Tibial nerve (tissue), 4 donors: ENCODE results near the gene OR2L5. TPM values are rescaled to one million over a fixed set of nuclear protein-coding genes. Genes with fewer than 3 reads are reported as not detected.

Experiments used
- DNase-seq, 2 donors: peaks; one replicate each; pipeline ENCODE4 v3.0.0-alpha.2; 2019; ENCODE audit warnings: low spot score in 2 of 2
- H3K27ac ChIP-seq, 4 donors: fragments of 200-600 bp; sonication (generic) in 3 of 4; one replicate each; pipeline ENCODE4 v1.5.1; 2017 to 2019; ENCODE audit warnings: mild to moderate bottlenecking in 1 of 4
- H3K27me3 ChIP-seq, 2 donors: fragments of 200-600 bp; sonication (generic) in 1 of 2; one replicate each; pipeline versions ENCODE4 v1.5.1 to v1.6.0; 2017 to 2019
- H3K36me3 ChIP-seq, 3 donors: fragments of 200-600 bp; sonication (generic); one replicate each; pipeline ENCODE4 v1.5.1; 2018 to 2019
- H3K4me1 ChIP-seq, 4 donors: fragments of 200-600 bp; sonication (generic) in 3 of 4; one replicate each; pipeline ENCODE4 v1.5.1; 2017 to 2019
- H3K4me3 ChIP-seq, 4 donors: fragments of 200-600 bp; sonication (generic) in 3 of 4; one replicate each; pipeline ENCODE4 v1.5.1; 2017 to 2019; ENCODE audit warnings: mild to moderate bottlenecking in 1 of 4, moderate library complexity in 1 of 4
- H3K9me3 ChIP-seq, 4 donors: fragments of 200-600 bp; sonication (generic) in 3 of 4; one replicate each; pipeline ENCODE4 v1.5.1; 2017 to 2019
- EP300 ChIP-seq, 2 donors: sonication (generic); formaldehyde crosslinking; IDR thresholded peaks; one replicate each; pipeline ENCODE4 v1.6.1; 2017; ENCODE audit warnings: antibody characterized with exemption in 2 of 2, mild to moderate bottlenecking in 1 of 2
- POLR2A ChIP-seq, 2 donors: fragments of 450-650 bp; IDR thresholded peaks; one replicate each; pipeline ENCODE4 v1.6.1; 2017; ENCODE audit warnings: antibody characterized with exemption in 2 of 2, mild to moderate bottlenecking in 2 of 2, moderate library complexity in 2 of 2
- WGBS, 2 donors: methylation state at CpG; one replicate each; pipeline ENCODE4 v1.1.5; 2018; 5-methylcytosine and 5-hydroxymethylcytosine counted together
- small RNA-seq: library from RNA; depleted of rRNA; stranded (forward); fragments of <200 nt; gene quantifications from one replicate; pipeline ENCODE3, GENCODE V24; 2016
- total RNA-seq, 4 donors: library from RNA; depleted of rRNA; stranded (reverse); fragments of >200 nt; gene quantifications; one replicate each; pipeline ENCODE4 v1.1.0, GENCODE V29; 2016
- TF ChIP-seq, protein P1 (sequence below), 5 experiments: fragments of 200-600 bp in 3 of 5; fragments of 450-650 bp in 2 of 5; sonication (generic) in 3 of 5; IDR thresholded peaks; one replicate each; pipeline ENCODE4 v1.5.1; 2016 to 2019; ENCODE audit warnings: antibody characterized with exemption in 5 of 5, mild to moderate bottlenecking in 3 of 5, moderate library complexity in 2 of 5

Gene OR2L5
- total RNA-seq, 4 donors from 2014 or later: not detected

DNA sequence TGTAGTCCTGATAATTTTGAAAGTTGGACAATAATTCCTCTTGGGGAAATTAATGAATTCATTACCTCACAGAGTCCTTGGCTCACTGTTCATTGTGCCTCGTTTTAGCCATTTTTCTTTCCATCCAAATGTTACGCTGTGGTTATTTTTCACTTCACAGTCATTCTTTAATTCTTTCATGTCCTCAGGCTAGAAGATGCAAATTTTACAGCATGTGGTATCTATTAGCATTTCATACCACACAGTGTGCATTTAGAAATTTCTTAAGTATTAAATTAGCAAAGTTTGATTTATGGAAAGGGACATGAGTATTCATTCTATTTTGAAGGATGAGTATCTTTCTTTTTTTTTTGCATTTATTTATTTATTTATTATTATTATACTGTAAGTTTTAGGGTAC lies 51.6 kb downstream of the OR2L5 start:
- H3K4me1 ChIP-seq: no peaks in the 10 kb centered on the region
- H3K27me3 ChIP-seq: no peaks in the 10 kb centered on the region
- H3K36me3 ChIP-seq: no peaks in the 10 kb centered on the region
- TF ChIP-seq EP300 (IDR thresholded peaks at IDR 0.05): no peak
- TF ChIP-seq, protein P1, sequence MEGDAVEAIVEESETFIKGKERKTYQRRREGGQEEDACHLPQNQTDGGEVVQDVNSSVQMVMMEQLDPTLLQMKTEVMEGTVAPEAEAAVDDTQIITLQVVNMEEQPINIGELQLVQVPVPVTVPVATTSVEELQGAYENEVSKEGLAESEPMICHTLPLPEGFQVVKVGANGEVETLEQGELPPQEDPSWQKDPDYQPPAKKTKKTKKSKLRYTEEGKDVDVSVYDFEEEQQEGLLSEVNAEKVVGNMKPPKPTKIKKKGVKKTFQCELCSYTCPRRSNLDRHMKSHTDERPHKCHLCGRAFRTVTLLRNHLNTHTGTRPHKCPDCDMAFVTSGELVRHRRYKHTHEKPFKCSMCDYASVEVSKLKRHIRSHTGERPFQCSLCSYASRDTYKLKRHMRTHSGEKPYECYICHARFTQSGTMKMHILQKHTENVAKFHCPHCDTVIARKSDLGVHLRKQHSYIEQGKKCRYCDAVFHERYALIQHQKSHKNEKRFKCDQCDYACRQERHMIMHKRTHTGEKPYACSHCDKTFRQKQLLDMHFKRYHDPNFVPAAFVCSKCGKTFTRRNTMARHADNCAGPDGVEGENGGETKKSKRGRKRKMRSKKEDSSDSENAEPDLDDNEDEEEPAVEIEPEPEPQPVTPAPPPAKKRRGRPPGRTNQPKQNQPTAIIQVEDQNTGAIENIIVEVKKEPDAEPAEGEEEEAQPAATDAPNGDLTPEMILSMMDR (IDR thresholded peaks at IDR 0.05): no peak
- no peak for TF ChIP-seq POLR2A (IDR thresholded peaks at IDR 0.05)
- H3K9me3 ChIP-seq: no peaks in the 10 kb centered on the region
- DNase-seq: no peak
- no peak overlapping the region for H3K4me3 ChIP-seq
- H3K27ac ChIP-seq: no peak overlapping the region
- WGBS, 2 donors: 70 to 86% methylated on average over 2 of the region's 2 CpGs

GRCh38 chr1:248065604-248066003 lies 52.1 kb downstream of the OR2L5 start:
- no peaks in the 10 kb centered on the region for H3K9me3 ChIP-seq
- H3K4me3 ChIP-seq: no peak overlapping the region
- H3K27ac ChIP-seq: no peak overlapping the region
- no peaks in the 10 kb centered on the region for H3K36me3 ChIP-seq
- H3K4me1 ChIP-seq: no peaks in the 10 kb centered on the region
- no peak for DNase-seq
- TF ChIP-seq POLR2A (IDR thresholded peaks at IDR 0.05): no peak
- TF ChIP-seq, protein P1 (IDR thresholded peaks at IDR 0.05): no peak
- TF ChIP-seq EP300 (IDR thresholded peaks at IDR 0.05): no peak
- 99 to 100% methylated on average over 3 of the region's 3 CpGs for WGBS, 2 donors
- no peaks in the 10 kb centered on the region for H3K27me3 ChIP-seq

Small RNA genes within 50 kb of the gene (small RNA-seq; reads per million reads assigned to genes)
- not detected for gene RF00019

Other genes starting within 250 kb of the OR2L5 start
- gene OR14A16, start 189.5 kb upstream of the OR2L5 start, total RNA-seq: not detected
- gene OR11L1, start 171.8 kb upstream of the OR2L5 start, total RNA-seq: not detected
- gene TRIM58, start 156.5 kb upstream of the OR2L5 start, total RNA-seq: 10 to 100 TPM in 1 of 4 donors, 1 to 10 TPM in 3; 3.9 to 17.4 (median 6.9) TPM
- gene OR2W3, start 118.1 kb upstream of the OR2L5 start, total RNA-seq: 1 to 10 TPM; 1.5 to 6.9 (median 2.3) TPM
- gene OR2T8, start 93.4 kb upstream of the OR2L5 start, total RNA-seq: 1 to 10 TPM in 1 of 4 donors, not detected in 3; 1.0 TPM
- not detected for gene OR2AJ1, start 88.8 kb upstream of the OR2L5 start, total RNA-seq
- gene OR2L8, start 64.8 kb upstream of the OR2L5 start, total RNA-seq: 1 to 10 TPM in 1 of 4 donors, under 1 TPM in 1, not detected in 2; 0.63 to 2.2 TPM
- not detected for gene OR2AK2, start 48.4 kb upstream of the OR2L5 start, total RNA-seq
- gene OR2L2, start 16.4 kb downstream of the OR2L5 start, total RNA-seq: under 1 TPM in 1 of 4 donors, not detected in 3; 0.60 TPM
- gene OR2L3, start 33.2 kb downstream of the OR2L5 start, total RNA-seq: 1 to 10 TPM in 1 of 4 donors, not detected in 3; 1.1 TPM
- under 1 TPM in 1 of 4 donors, not detected in 3; 0.87 TPM for gene OR2L13, start 81.5 kb downstream of the OR2L5 start, total RNA-seq
- gene OR2M5, start 131.5 kb downstream of the OR2L5 start, total RNA-seq: not detected
- gene OR2M2, start 161.2 kb downstream of the OR2L5 start, total RNA-seq: not detected
- not detected for gene OR2M3, start 183.6 kb downstream of the OR2L5 start, total RNA-seq
- gene OR2M4, start 217.8 kb downstream of the OR2L5 start, total RNA-seq: 1 to 10 TPM in 1 of 4 donors, under 1 TPM in 1, not detected in 2; under 0.01 to 2.6 TPM